Suppressor macrophage (primary cell): ENCODE data around the gene C4BPB.
"Not testable (repeated sequence)": the region's sequence is repeated elsewhere in the genome, so short reads cannot be mapped to it uniquely, and the experiment has no call there.

ENCODE experiments used
- DNase-seq, 4 experiments: peaks; one replicate each; pipeline ENCODE4 v3.0.0-alpha.2; 2020 to 2022
- total RNA-seq, 17 experiments: gene quantifications; one replicate each; lab custom pipeline; 2026; ENCODE audit warnings: mixed read lengths in 6 of 17, inconsistent platforms in 3 of 17; lab: John Stamatoyannopoulos, UW

Gene C4BPB
- 0 to 2.1 (median 0.03) reads per million in 17 experiments for total RNA-seq

GRCh38 chr1:207088701-207089626 is at the start of gene C4BPB:
TSS of gene C4BPB (plus strand) at chr1:207088860. CDS start at chr1:207089532, 672 bp downstream.
- peak in 2 of 4 experiments; percentile 27 to 33 for DNase-seq

- DNase-seq: no peak
Measured at GRCh38 chr1:207039380-207040180, 49.1 kb upstream of the C4BPB start.

- DNase-seq: no peak
Measured at GRCh38 chr1:207040181-207040533, 48.5 kb upstream of the C4BPB start.

GRCh38 chr1:207041397-207041796 is 47.3 kb upstream of the C4BPB start:
- DNase-seq: not testable (repeated sequence)

GRCh38 chr1:207045453-207045852 is 43.2 kb upstream of the C4BPB start:
- DNase-seq: no peak

- DNase-seq: no peak
Measured at GRCh38 chr1:207047505-207047904, 41.2 kb upstream of the C4BPB start.

GRCh38 chr1:207048041-207048440 is 40.6 kb upstream of the C4BPB start:
- DNase-seq: no peak

GRCh38 chr1:207049054-207049453 is 39.6 kb upstream of the C4BPB start:
- DNase-seq: no peak

GRCh38 chr1:207049514-207049913 is 39.1 kb upstream of the C4BPB start:
- DNase-seq: no peak

GRCh38 chr1:207049974-207050391 is 38.7 kb upstream of the C4BPB start:
- DNase-seq: peak; percentile 52 to 76 (median 70)

- DNase-seq: peak; percentile 95 to 98 (median 96)
Measured at GRCh38 chr1:207050480-207051190, 38.0 kb upstream of the C4BPB start.

- DNase-seq: no peak
Measured at GRCh38 chr1:207051191-207051943, 37.3 kb upstream of the C4BPB start, which contains the start of gene YOD1. TSS of gene YOD1 (minus strand) at chr1:207051208. CDS start at chr1:207051030, 178 bp downstream.

GRCh38 chr1:207052911-207053769 is 35.5 kb upstream of the C4BPB start, which contains the start of gene PFKFB2:
TSS of gene PFKFB2 (plus strand) at chr1:207053275. CDS start at chr1:207054718, 1,443 bp downstream.
- DNase-seq: peak; percentile 93 to 98 (median 96)

GRCh38 chr1:207054491-207054890 is 34.2 kb upstream of the C4BPB start:
- peak; percentile 12 to 64 (median 34) for DNase-seq

GRCh38 chr1:207055386-207056001 is 33.2 kb upstream of the C4BPB start:
- no peak for DNase-seq

GRCh38 chr1:207056673-207057072 is 32.0 kb upstream of the C4BPB start:
- no peak for DNase-seq

- no peak for DNase-seq
Measured at GRCh38 chr1:207058252-207058651, 30.4 kb upstream of the C4BPB start.

- DNase-seq: no peak
Measured at GRCh38 chr1:207058878-207059867, 29.5 kb upstream of the C4BPB start.

- DNase-seq: no peak
Measured at GRCh38 chr1:207059881-207060280, 28.8 kb upstream of the C4BPB start.
